ENCODE measurements around the gene MRPS34.

DNA sequence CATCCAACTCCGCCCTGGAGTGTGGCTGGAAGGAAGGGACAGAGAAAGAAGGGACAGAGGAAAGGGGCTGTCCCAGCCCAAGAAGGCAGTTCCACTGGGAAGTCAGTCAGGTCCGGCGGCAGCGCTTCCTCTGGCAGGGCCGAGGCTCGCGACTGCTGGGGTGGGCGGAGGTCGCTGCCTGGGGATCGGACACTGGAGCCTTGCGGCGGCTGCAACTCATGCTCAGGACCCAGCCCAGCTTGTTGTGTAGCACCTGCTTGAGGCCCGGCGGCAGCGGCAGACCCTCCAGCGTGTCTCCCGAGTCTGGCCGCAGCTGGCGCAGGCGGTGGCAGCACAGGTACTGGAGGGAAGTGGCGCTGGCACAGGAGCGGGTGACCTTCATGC lies 4.0 kb upstream of the MRPS34 start:
- TF ChIP-seq, protein P1, sequence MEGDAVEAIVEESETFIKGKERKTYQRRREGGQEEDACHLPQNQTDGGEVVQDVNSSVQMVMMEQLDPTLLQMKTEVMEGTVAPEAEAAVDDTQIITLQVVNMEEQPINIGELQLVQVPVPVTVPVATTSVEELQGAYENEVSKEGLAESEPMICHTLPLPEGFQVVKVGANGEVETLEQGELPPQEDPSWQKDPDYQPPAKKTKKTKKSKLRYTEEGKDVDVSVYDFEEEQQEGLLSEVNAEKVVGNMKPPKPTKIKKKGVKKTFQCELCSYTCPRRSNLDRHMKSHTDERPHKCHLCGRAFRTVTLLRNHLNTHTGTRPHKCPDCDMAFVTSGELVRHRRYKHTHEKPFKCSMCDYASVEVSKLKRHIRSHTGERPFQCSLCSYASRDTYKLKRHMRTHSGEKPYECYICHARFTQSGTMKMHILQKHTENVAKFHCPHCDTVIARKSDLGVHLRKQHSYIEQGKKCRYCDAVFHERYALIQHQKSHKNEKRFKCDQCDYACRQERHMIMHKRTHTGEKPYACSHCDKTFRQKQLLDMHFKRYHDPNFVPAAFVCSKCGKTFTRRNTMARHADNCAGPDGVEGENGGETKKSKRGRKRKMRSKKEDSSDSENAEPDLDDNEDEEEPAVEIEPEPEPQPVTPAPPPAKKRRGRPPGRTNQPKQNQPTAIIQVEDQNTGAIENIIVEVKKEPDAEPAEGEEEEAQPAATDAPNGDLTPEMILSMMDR (IDR thresholded peaks at IDR 0.05; ENCODE audit: low read length) = no peak
- TF ChIP-seq EZH2 (optimal IDR thresholded peaks at IDR 0.05; ENCODE audit: low read depth, low read length) (no peak), EZH2phosphoT487 (IDR thresholded peaks at IDR 0.05; ENCODE audit: low read length) (no peak)
